NCI-H226 (cell line): ENCODE measurements around the gene DCC.
"Not testable (repeated sequence)": the region's sequence is repeated elsewhere in the genome, so short reads cannot be mapped to it uniquely, and the experiment has no call there.

Experiments used
- DNase-seq: peaks from one replicate; pipeline ENCODE4 v3.0.0-alpha.2; 2015

DCC gene

GRCh38 chr18:53451902-53452301 lies 1111.9 kb downstream of the DCC start:
- no peak for DNase-seq

GRCh38 chr18:53457068-53457467 lies 1117.1 kb downstream of the DCC start:
- DNase-seq, result peak; percentile 2

- no peak for DNase-seq
These were observed 1118.3 kb downstream of the DCC start for GRCh38 chr18:53458268-53458667.

GRCh38 chr18:53458944-53459580 lies 1119.1 kb downstream of the DCC start:
- DNase-seq, result no peak

- DNase-seq, result no peak
These were observed 1127.8 kb downstream of the DCC start for GRCh38 chr18:53467756-53468155.

GRCh38 chr18:53468173-53468572 lies 1128.2 kb downstream of the DCC start:
- DNase-seq, result not testable (repeated sequence)

- DNase-seq, result no peak
These were observed 1132.5 kb downstream of the DCC start for GRCh38 chr18:53472546-53472945.

GRCh38 chr18:53478155-53478554 lies 1138.2 kb downstream of the DCC start:
- no peak for DNase-seq

- no peak for DNase-seq
These were observed 1146.3 kb downstream of the DCC start for GRCh38 chr18:53486296-53486695.

- DNase-seq, result no peak
These were observed 1149.3 kb downstream of the DCC start for GRCh38 chr18:53489266-53489665.

GRCh38 chr18:53490019-53490418 lies 1150.0 kb downstream of the DCC start:
- DNase-seq, result no peak

GRCh38 chr18:53496028-53496427 lies 1156.0 kb downstream of the DCC start:
- DNase-seq, result no peak

- DNase-seq, result no peak
These were observed 1164.0 kb downstream of the DCC start for GRCh38 chr18:53503914-53504441.

- no peak for DNase-seq
These were observed 1168.5 kb downstream of the DCC start for GRCh38 chr18:53508529-53508928.

- no peak for DNase-seq
These were observed 1169.9 kb downstream of the DCC start for GRCh38 chr18:53509886-53510285.

GRCh38 chr18:53511725-53512124 lies 1171.7 kb downstream of the DCC start:
- DNase-seq, result not testable (repeated sequence)

GRCh38 chr18:53521068-53521467 lies 1181.1 kb downstream of the DCC start:
- no peak for DNase-seq

- DNase-seq, result no peak
These were observed 1186.3 kb downstream of the DCC start for GRCh38 chr18:53526101-53526870.

GRCh38 chr18:53527365-53527764 lies 1187.4 kb downstream of the DCC start:
- no peak for DNase-seq

GRCh38 chr18:53531187-53531586 lies 1191.2 kb downstream of the DCC start:
- no peak for DNase-seq

- DNase-seq, result no peak
These were observed 1191.9 kb downstream of the DCC start for GRCh38 chr18:53531896-53532295.

- no peak for DNase-seq
These were observed 1194.2 kb downstream of the DCC start for GRCh38 chr18:53534203-53534602.

- no peak for DNase-seq
These were observed 1194.7 kb downstream of the DCC start for GRCh38 chr18:53534695-53535094.

GRCh38 chr18:53536908-53537307 lies 1196.9 kb downstream of the DCC start:
- no peak for DNase-seq
